ENCODE data around the gene AARSD1.
"Not testable (repeated sequence)": the region's sequence is repeated elsewhere in the genome, so short reads cannot be mapped to it uniquely, and the experiment has no call there.

- not testable (repeated sequence) for TF ChIP-seq CTCF (IDR thresholded peaks at IDR 0.05); EZH2 (IDR thresholded peaks at IDR 0.05; ENCODE audit: borderline replicate concordance, insufficient read depth, low read depth, low read length, poor library complexity, severe bottlenecking)
These were observed 36.6 kb upstream of the AARSD1 start for GRCh38 chr17:43000894-43001293.

Measured in B cell (primary cell).